ENCODE measurements around the gene CEP57. TPM values are rescaled to one million over a fixed set of nuclear protein-coding genes. Genes with fewer than 3 reads are reported as not detected.

CEP57 gene
- total RNA-seq, 4 donors from 2014 or later: 10.2 to 20.5 (median 16.9) TPM

DNA sequence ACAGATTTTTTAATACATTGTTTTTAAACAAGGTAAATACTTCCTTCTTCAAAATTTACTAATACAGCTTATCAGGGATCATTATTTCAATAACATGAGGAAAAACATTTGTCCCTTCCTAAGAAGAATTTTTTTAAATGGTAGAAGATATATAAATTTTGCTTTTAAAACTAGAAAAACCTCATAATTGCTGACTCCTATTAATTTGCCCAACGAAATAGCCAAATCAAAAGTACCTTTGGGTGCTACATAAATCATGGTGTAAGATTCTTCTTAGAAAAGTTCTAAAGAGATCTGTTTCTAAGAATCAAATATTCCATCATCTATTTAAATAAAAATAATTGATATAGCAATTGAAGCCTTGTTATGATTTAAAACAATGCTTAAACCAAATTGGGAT is 54.9 kb downstream of the CEP57 start:
- TF ChIP-seq POLR2A (IDR thresholded peaks at IDR 0.05): no peak
- TF ChIP-seq, protein P1, sequence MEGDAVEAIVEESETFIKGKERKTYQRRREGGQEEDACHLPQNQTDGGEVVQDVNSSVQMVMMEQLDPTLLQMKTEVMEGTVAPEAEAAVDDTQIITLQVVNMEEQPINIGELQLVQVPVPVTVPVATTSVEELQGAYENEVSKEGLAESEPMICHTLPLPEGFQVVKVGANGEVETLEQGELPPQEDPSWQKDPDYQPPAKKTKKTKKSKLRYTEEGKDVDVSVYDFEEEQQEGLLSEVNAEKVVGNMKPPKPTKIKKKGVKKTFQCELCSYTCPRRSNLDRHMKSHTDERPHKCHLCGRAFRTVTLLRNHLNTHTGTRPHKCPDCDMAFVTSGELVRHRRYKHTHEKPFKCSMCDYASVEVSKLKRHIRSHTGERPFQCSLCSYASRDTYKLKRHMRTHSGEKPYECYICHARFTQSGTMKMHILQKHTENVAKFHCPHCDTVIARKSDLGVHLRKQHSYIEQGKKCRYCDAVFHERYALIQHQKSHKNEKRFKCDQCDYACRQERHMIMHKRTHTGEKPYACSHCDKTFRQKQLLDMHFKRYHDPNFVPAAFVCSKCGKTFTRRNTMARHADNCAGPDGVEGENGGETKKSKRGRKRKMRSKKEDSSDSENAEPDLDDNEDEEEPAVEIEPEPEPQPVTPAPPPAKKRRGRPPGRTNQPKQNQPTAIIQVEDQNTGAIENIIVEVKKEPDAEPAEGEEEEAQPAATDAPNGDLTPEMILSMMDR (IDR thresholded peaks at IDR 0.05 in 4 of 5, conservative IDR thresholded peaks at IDR 0.05 in 1 of 5): no peak
- Histone ChIP-seq H3K36me3 (peaks cover 0 to 8% of the 10 kb centered on the region in 2 donors), H3K4me1 (no peaks in the 10 kb centered on the region), H3K4me3 (no peak overlapping the region), H3K9me3 (no peaks in the 10 kb centered on the region), H3K27ac (no peak overlapping the region), H3K27me3 (no peaks in the 10 kb centered on the region)
- in situ Hi-C loops (cut with MboI; ENCODE audit: low sequenced_read_pairs in 4 of 4): loop anchor here in 2 of 4 donors (25.0 kb wide), 2 partner anchors 517 to 542 kb away; partner anchors contain the start of genes CCDC82 (in 1 of the 2) and JRKL (in 1 of the 2)
- intact Hi-C loops (cut with DNase I; ENCODE audit: low total_unique reads): no loop called here
- no peak for ATAC-seq
- no peak for DNase-seq

DNA sequence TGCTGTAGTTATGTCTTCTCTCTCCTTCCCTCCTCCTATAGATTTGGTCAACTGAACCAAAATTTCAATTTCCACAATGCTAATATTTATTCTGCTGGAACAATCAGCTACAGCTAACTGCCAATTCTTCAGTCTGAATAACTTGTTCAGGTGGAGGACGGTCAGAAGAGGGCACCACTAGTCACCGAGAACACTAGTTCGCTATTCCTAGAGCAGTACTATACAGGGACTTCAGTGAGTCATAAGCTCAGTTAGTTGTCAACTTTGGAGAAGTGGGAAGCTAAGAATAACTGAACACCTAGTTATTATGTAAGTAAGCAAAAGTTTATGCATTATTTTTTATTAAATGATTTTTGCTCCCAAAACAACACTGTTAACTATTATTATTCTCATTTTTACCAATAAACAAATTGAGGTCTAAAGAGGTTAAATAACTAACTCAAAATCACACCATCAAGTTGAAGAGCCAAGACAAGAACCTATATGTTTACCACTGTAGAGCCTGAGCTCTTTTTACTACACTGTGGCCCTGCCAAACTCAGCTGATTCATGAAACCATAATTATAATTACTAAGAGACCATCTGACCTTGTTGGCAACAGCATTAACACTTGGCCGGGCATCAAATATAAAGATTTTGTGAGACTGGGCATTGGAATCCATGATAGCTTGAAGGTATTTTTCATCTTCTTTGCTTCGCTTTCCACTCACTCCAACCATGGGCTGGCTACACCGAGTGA is 59.0 kb downstream of the CEP57 start:
- H3K4me1 ChIP-seq: no peaks in the 10 kb centered on the region
- H3K4me3 ChIP-seq: no peak overlapping the region
- intact Hi-C loops (cut with DNase I; ENCODE audit: low total_unique reads): no loop called here
- TF ChIP-seq POLR2A (IDR thresholded peaks at IDR 0.05): no peak
- TF ChIP-seq, protein P1 (IDR thresholded peaks at IDR 0.05 in 4 of 5, conservative IDR thresholded peaks at IDR 0.05 in 1 of 5): peak in 3 of 5 experiments; percentile 9 to 49 (median 30)
- no peaks in the 10 kb centered on the region for H3K9me3 ChIP-seq
- H3K27ac ChIP-seq: no peak overlapping the region
- peaks cover 0 to 8% of the 10 kb centered on the region in 2 donors for H3K36me3 ChIP-seq
- H3K27me3 ChIP-seq: no peaks in the 10 kb centered on the region
- DNase-seq: peak; percentile 5 to 31
- ATAC-seq: peak; percentile 70
- in situ Hi-C loops (cut with MboI; ENCODE audit: low sequenced_read_pairs in 4 of 4): loop anchor here in 2 of 4 donors (25.0 kb wide), 2 partner anchors 513 to 538 kb away; partner anchors contain the start of genes CCDC82 (in 1 of the 2) and JRKL (in 1 of the 2)

DNA sequence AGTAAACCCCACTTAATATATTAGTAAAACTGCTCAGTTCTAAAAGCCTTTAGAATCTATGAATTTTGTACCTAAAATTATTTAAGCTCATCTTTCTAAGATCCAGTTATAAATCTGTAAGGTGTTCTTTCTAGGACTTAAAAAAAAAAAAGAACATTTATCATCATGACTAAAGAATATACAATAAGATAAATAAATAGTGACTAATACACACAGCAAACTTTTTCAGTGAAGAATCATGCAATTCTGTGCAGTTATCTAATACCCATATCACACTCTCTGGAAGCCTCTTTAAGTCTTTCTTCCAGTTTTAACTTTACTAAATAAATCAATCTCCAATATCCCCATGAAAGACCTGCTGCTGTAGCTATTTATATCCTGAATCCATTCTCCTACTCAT is 59.8 kb downstream of the CEP57 start:
- in situ Hi-C loops (cut with MboI; ENCODE audit: low sequenced_read_pairs in 4 of 4) (no loop called here), intact Hi-C loops (cut with DNase I; ENCODE audit: low total_unique reads) (no loop called here)
- Histone ChIP-seq H3K36me3 (peaks cover 0 to 8% of the 10 kb centered on the region in 2 donors), H3K27me3 (no peaks in the 10 kb centered on the region), H3K27ac (no peak overlapping the region), H3K4me3 (no peak overlapping the region), H3K4me1 (no peaks in the 10 kb centered on the region), H3K9me3 (no peaks in the 10 kb centered on the region)
- DNase-seq (no peak), ATAC-seq (no peak)
- TF ChIP-seq POLR2A (IDR thresholded peaks at IDR 0.05): no peak
- TF ChIP-seq, protein P1 (IDR thresholded peaks at IDR 0.05 in 4 of 5, conservative IDR thresholded peaks at IDR 0.05 in 1 of 5): no peak

DNA sequence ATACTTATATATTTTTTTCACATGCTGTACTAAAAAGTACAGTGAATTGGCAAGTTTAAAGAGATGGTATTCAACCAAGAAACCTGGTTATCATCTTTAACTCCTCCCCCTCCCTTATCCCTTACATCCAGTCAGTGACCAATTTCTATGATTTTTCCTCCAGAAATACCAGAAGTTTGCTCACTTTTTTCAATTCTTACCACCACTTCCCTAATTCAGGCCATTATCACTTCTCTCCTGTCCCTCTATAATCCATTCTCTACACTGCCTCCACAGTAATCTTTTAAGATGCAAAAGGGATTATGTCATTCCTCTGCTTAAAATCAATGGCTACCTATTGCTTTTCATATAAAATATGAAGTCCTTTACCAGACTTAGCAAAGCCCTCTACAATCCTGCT is 62.8 kb downstream of the CEP57 start:
- TF ChIP-seq, protein P1 (IDR thresholded peaks at IDR 0.05 in 4 of 5, conservative IDR thresholded peaks at IDR 0.05 in 1 of 5): no peak
- no peak for TF ChIP-seq POLR2A (IDR thresholded peaks at IDR 0.05)
- Histone ChIP-seq H3K9me3 (no peaks in the 10 kb centered on the region), H3K4me3 (no peak overlapping the region), H3K27me3 (no peaks in the 10 kb centered on the region), H3K36me3 (peaks cover 0 to 7% of the 10 kb centered on the region in 2 donors), H3K4me1 (no peaks in the 10 kb centered on the region), H3K27ac (no peak overlapping the region)
- DNase-seq (no peak), ATAC-seq (no peak)
- intact Hi-C loops (cut with DNase I; ENCODE audit: low total_unique reads) (no loop called here), in situ Hi-C loops (cut with MboI; ENCODE audit: low sequenced_read_pairs in 4 of 4) (no loop called here)
